GM18508 (cell line): Measurements from ENCODE around the gene NDNF.

ENCODE experiments used
- ATAC-seq: cut with Tn5 transposase; IDR thresholded peaks from one replicate; pipeline ENCODE4 v1.9.1; 2021; ENCODE audit warnings: moderate number of reproducible peaks; ENCODE audit not compliant: insufficient read depth, unreplicated experiment

NDNF gene

GRCh38 chr4:121025540-121025939 is 46.8 kb downstream of the NDNF start:
- no peak for ATAC-seq

GRCh38 chr4:121018543-121018942 is 53.8 kb downstream of the NDNF start:
- no peak for ATAC-seq

- no peak for ATAC-seq
Measured at GRCh38 chr4:121016611-121017010, 55.7 kb downstream of the NDNF start.

GRCh38 chr4:121015421-121015820 is 56.9 kb downstream of the NDNF start:
- no peak for ATAC-seq

- no peak for ATAC-seq
Measured at GRCh38 chr4:121014544-121014943, 57.8 kb downstream of the NDNF start.

GRCh38 chr4:121011780-121012340 is 60.5 kb downstream of the NDNF start:
- no peak for ATAC-seq

- no peak for ATAC-seq
Measured at GRCh38 chr4:121011138-121011537, 61.2 kb downstream of the NDNF start.

- ATAC-seq = no peak
Measured at GRCh38 chr4:121009578-121010478, 62.5 kb downstream of the NDNF start.

- no peak for ATAC-seq
Measured at GRCh38 chr4:121007660-121008059, 64.7 kb downstream of the NDNF start.

GRCh38 chr4:121003863-121004262 is 68.5 kb downstream of the NDNF start:
- no peak for ATAC-seq

GRCh38 chr4:120995266-120996010 is 76.9 kb downstream of the NDNF start:
- no peak for ATAC-seq

- no peak for ATAC-seq
Measured at GRCh38 chr4:120994521-120994920, 77.8 kb downstream of the NDNF start.

- ATAC-seq = no peak
Measured at GRCh38 chr4:120991885-120992284, 80.5 kb downstream of the NDNF start.

GRCh38 chr4:120990246-120990645 is 82.1 kb downstream of the NDNF start:
- no peak for ATAC-seq
